G401.6 (cell line): ENCODE measurements around the gene EXT2.

Source experiments
- FAIRE-seq: peaks from 2 replicates; lab custom pipeline; 2012; peaks lifted over from hg19 to GRCh38; lab: Jason Lieb, UNC

Gene EXT2

DNA sequence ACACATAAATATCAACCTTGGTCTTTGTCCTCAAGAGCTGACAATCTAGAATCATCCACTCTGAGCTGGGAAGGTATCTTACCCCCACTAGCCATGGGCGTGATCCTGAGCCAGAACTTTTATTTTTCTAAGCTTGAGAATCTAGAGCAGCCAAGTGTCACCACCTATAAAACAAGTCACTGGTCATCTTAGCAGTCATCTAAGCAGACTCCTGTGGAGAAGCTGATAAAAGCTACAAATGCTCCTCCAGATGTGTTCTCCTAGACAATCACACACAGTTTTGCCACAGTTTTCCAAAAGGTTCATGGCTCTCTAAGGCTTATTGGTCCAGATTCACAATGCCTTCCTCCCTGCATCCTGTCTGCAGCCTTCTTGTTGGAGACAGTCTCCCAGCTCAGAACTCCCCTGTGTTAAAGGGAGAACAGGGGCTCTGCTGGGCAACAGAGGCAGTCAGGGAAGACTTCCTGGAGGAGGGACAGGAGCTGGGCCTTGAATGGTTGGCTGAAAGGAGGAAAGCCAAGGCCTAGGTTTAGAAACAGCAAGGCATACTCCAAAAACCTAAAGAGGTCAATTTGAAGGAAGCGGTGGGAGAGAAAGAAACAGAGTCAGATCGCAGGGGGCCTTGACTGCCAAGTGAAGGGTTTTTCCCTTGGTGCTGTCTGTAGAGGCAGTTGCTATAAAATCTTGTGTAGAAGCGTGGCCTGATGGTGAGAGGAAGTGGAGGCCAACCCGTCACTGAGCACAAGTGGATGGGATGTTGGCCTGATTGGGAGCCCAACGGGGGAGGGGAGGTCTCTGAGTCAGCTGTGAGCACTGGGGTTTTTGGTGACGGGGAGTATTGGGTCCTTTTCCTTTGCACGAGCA, 172.5 kb downstream of the EXT2 start:
- FAIRE-seq: no peak

DNA sequence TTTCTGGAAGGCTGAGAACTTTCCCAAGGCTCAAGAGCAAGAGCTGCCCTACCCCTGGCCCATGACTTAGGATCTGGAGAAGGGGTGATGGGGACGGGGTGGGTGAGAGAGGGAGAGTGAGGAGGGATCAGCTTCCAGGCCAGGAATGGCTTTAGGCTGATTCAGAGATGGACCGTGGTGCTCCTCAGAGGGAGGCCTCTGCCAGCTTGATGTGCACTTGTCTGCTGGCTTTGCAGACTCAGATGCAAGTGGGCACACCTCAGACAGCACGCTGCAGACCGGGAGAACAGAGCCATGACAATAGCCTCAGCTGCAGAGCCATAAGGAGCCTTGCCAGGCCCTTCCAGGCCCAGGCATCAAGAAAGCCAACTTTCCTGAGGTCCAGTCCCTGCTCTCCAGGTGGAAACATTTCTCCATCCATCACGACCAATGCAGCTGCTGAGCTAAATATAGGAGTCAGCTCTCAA, 173.2 kb downstream of the EXT2 start:
- no peak for FAIRE-seq

DNA sequence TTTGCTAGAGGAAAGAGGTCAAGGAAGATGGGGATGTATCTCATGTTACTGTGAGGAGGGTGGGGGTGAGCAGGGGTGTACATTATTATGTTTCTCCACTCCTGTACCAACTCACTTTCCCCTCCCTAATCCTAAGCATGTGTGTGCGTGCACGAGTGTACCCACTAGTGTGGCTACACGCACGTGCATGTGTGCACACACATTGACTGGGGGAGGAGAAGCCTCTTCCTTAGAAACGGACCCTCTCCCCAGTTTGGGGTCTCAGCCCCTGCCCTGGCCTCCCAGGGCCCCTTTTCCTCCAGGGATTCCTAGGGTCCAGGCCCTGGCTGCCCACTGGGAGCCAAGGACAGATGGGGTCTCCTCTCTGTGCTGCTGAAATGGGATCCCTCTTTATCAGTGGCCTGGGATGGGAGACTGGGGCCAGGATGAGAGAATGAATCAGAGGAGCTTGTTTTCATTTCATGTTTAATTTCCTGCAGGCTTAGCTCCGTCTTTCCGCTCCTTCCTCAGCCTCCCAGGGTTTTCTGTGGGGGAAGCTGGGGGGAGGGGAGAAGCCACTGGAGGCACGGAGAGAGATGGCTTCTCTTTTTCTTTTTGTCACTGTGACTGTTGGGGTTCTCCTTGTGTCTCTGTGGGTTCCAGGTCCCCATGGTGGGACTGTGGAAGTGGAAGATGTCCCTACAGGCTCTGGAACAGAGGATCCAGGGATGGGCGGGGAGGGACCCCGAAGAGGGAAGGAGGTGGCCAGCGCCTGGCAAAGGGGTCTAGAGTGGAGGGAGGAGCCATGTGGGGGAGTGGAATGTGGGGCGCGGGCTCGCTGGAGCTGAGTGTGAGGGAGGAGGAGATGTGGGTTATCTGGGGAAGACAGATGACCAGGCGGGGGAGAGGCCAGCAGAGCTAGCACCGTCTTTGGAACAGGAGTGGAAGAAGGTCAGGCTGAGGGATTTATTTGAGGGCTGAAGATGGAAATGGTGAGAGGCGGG, 174.2 kb downstream of the EXT2 start:
- no peak for FAIRE-seq

DNA sequence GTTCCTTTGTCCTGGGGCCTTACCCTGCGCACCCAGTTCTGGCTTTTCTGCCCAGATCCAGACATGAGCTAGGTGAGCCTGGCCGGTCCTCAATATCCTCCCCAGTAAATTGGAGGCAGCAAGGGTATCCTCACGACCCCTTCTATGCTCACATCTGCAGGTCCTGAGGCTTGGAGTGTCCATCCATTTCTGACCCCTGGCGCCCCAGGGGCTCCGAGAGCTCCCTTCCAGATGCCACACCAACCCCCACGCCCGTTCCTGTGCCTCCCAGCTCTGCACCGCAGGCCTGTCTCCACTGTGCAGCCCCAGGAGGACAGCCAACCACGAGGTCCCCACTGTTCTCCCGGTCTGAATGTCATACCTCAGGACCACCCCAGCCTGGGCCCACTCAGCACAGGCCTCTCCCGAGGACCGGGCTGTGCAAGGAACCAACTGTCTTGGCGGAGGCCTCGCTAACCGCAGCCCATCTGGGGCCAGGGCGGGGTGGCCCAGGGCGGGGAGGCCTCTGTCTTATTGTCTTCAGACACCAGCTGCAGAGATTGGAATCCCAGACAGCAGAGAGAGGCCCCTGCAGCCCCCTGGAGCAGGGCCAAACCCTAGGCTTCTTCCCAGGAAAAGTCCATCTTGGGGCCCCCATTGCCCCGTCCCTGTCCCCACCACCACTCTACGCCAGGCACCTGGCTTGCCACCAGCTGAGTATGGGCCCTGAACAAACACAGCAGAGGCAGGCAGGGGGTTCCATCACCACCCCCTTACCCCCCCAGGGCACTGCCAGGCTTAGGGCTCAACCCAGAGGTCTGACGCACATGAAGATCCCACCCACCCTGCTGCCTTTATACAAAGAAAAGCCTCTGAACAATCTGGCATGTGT, 175.2 kb downstream of the EXT2 start:
- FAIRE-seq: no peak

DNA sequence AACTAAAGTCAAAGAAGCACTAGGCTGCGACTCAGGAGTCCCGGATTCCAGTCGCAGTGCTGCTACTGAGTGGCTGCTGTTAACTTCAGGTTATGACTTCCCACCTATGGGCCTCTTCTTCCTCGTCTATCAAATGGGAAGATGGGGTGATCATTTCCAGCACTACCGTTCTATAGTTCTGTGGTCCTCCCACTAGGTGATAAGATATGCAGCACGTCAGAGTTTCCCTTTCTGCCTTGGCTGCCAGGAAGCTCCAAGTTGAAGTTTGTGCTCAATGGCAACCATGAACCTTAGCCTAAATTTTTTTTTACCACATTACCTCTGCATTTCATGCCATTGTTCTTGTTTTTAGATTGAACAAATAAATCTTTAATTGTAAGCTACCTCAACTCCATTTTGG, 175.8 kb downstream of the EXT2 start:
- FAIRE-seq: no peak

DNA sequence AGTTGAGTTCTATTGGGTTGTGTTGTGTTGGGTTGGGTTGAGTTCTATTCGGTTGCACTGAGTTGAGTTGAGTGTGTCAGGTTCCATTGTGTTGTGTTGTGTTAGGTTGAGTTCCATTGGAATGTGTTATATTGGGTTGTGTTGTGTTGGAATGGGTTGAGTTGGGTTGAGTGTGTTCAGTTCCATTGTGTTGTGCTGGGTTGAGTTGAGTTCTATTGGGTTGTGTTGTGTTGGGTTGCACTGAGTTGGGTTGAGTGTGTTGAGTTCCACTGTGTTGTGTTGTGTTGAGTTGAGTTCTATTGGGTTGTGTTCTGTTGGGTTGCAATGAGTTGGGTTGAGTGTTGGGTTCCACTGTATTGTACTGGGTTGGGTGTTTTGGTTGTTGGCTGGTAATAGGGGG, 178.9 kb downstream of the EXT2 start:
- FAIRE-seq: no peak

DNA sequence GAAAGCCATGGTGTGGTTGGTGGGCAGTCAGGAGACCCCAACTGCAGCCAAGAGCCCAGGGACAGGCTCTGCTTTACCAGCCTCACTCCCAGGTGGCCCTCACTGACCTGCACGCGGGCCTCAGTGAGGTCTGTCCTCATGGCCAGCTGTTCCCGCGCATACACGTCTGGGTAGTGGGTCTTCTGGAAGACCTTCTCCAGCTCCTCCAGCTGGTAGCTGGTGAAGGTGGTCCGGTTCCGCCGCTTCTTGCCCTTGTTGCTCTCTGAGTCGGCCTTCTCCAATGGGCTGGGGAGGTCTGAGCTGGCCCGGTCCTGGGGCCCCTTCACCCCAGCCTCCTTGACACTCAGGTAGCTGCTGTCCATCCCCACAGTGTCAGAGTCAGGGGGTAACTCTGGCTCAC, 179.8 kb downstream of the EXT2 start:
- FAIRE-seq: no peak

DNA sequence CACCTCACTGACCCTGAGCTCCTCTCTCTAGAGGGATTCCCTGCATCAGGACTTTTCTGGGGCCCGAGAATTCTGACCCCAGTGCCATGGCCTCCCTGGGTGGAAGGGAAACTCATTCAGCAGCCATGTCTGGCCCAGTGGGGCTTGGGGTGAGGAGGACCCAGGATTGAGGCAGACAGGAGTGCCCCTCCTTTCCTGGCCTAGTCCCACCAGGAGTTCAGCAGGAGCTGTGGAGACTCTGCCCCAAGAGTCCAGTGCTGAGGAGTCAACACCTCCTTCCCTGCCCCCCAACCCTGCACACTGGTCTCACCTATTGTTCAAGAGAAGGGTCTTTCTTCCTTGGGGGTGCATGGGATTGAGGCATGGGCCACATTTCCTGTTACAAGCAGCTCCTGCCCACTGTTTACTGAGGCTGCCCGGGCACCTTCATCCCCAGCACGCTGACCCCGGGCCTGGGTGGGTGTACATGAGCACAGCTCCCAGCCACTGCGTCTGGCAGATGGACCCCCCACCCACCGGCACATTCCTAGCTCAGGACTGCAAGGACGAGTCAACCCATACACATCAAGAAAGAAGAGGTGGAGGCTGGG, 180.6 kb downstream of the EXT2 start:
- no peak for FAIRE-seq

DNA sequence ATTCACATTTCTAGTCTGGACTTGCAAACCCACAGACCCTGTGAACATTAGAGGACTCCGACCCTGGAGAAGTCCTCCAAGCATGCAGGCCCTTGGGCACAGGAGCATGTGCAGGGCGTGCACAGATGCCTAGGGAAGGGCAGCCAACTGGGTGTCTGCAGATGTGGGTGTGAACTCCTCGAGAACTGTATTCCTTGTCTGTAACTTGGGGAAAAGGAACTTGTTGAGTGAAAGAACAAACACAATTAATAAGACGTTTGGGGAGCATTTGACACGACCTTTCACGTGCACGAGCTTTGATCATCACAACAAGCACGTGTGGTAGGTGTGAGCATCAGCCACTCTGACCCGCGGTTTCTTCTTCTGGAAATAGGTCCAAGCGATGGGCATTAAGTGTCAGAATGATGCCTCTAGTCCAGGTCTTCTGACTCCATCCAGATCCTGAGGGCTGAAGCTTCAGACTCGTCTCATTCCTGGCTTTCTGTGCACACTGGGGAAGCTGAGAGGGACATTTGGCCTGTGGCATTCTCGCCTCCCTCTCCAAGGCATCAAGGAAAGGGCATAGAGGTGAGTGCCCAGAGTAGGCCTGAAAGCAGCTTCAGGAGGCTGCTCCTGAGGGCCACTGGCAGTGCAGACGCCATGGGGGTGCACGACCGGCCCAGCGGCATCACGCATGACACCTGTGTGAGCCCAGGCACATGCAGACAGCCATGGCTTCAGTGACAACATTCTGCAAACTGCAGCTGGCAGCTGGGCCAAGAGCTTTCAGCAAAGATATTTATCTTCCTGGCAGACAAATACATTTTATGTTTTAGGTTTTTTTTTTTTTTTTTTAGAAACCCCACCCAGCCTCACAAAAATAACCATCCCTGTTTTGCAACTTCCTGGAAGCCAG, 182.0 kb downstream of the EXT2 start:
- no peak for FAIRE-seq

DNA sequence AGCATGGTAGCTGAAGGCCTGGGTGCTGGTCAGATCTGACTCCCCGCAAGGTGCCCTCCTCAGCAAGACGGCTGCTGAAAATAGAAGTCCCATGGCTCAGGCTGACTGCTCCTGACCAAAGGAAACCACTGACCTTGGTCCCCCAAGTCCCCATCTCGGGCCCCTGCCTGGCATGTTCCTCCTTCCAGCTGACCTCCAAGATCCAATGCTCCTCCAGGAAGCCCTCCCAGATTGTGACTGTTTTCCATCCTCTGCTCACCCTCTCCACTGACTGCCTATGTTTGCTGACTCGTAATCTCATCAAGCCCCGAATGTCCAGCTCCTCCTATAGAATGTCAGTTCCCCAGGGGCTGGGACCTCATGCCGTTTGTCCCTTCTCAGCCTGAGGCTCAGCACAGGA, 184.0 kb downstream of the EXT2 start:
- no peak for FAIRE-seq

DNA sequence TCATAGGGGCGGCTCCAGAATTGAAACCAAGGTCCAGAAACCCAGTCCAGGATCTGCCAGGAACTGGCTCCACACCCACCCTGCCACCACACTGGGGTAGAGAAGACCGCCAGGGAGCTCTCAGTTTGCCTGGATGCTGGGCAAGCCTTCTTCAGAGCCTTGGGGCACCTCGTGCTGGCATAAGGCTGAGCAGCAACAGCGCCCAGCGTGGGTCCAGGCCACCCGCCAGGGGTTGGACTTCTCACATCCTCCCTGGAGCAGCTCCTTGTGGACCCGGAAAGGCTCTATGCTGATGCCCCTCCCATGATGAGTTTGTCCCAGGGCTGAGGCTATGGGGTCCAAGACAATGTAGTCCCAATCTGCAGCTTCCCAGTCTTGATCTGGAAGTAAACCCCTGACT, 184.8 kb downstream of the EXT2 start:
- no peak for FAIRE-seq

DNA sequence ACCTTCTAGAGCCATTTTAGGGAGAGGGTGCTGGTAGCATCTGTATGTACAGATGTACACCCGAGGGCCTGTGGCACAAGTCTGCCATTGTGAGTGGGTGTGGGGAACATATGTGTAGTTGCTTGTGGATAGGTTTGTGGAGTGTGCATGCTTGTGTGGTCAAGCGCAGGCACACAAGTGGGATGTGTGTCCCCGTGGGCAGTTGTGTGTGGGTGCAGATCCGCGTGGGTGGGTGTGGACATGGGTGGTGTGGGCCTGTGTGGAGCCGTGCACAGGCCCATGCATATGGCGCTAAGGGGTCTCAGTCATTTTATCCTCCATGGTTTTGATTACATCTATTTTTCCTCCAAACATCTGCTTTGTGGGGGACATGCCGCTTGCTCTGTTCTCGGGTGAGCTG, 185.7 kb downstream of the EXT2 start:
- no peak for FAIRE-seq

DNA sequence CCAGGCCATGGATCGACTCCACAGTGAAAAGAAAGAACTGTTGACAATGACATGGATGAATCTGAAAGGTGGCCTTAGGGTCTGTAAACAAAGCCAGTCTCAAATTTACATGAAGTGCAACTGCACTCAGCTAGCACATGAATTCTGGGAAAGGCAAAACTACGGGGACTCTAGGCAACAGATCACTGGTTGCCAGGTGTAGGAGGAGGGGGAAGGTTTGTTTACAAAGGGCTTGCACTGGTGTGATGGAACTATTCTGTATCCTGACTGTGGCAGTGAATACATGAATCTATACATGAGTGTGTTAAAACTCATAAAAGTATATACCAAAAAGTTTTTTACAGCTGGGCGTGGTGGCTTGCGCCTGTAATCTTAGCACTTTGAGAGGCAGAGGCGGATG, 187.1 kb downstream of the EXT2 start:
- FAIRE-seq: no peak

DNA sequence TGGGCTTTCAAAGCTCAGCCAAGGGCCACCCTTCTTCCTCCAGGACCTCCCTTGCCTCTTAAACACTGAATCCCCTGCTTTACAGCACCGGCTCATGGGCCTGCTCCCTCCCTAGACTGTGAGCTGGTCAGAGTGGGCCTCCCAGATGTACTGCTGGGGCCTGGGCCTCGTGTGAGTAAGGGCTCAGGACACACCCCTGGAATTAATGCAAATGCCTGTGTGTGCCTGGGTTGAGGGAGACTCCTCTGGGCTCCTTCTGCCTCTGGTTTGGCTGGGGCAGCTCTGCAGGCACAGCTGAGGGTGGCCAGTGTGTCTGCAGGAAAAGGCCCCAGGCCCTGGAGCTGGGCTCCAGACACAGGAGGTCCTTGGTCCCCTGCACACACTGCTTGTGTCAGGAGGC, 190.3 kb downstream of the EXT2 start:
- FAIRE-seq: no peak

DNA sequence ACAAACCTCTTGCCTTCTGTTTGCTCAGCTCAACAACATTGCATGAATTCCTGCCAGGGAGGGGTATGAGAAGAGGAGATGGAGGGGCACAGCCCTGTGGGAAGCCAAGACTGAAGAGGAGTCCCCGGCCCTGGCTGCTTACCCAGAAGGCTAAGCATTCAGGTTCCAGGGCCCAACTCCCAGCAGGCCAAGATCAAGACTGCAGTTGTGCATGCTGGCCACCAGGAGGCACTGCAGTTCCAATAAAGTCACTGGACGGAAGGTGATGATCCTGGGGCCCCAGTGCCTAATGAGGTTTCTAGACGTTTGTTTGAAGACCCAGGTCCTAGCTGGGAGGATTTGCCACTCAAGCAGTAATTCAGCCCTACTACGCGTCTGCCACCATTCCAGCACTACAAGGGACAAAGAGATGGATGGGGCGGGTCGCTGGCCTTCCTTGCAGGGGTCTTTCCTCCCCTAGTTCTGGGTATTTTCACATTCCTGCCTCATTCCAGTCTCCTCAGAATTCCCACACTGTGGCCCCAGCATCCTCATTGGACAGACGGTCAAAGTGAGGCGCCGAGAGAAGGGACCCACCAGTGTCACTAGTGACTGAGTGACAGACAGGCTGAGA, 190.9 kb downstream of the EXT2 start:
- peak; percentile 91 for FAIRE-seq

DNA sequence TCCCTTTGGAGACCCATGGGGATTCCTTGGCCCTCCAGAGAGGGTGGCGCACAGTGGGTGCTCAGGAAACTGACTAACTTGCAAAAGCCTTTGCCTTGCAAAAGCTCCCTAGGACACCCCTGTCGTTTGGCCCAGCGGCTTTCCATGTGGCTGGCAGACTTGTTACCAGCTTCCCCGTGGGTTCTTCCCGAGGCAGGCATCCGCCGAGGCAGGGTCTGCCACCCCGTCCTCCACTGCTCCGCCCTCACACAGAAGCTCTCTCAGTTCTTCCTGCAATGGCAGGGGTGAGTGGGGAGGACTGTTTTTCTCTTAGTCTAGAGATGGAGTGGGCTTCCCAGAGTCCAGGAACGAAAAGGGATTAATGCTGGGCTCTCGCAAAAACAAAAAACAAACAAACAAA, 191.4 kb downstream of the EXT2 start:
- no peak for FAIRE-seq

DNA sequence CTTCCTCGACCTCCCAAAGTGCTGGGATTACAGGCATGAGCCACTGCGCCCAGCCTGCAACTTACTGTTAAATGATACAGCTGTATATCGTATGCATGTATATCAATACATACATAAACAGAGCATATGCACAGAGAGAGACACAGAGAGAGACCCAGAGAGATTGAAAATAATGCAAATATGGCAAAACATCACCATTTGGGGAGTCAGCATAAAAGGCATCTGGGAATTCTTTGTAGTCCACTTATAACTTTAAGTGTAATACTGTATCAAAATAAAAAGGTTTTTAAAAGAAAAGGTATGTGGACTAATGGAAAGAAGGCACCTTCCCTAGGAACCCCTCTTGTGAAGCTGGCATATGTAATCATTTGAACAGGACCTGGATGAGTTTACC, 192.7 kb downstream of the EXT2 start:
- no peak for FAIRE-seq

DNA sequence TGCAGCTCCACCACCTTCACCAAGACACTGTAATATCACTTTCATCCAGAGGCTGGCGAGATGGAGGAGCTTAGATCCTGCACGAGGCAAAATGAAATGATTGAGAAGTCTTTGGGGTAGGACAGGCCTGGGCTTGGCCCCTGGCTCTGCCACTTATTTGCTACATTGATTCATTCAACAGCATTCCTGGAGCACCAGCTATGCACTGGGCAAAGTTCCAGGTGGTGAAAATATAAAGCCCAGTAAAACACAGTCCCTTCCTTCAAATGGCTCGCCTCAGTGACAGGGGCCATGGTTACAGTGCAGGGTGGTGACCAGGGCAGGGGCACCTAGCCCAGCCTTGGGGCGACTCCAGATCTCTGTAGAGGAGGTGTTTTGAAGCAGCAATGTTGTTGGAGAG, 194.7 kb downstream of the EXT2 start:
- FAIRE-seq: no peak
